IgD-negative memory B cell (primary cell): ENCODE data around the gene COG5. TPM values are rescaled to one million over a fixed set of nuclear protein-coding genes. Genes with fewer than 3 reads are reported as not detected.

Experiments
- H3K27ac Mint-ChIP-seq, 3 donors: one replicate each; pipeline ENCODE4 v1.8.0; 2020 to 2022; ENCODE audit warnings: mild to moderate bottlenecking in 3 of 3, mixed read lengths in 3 of 3, moderate library complexity in 1 of 3
- H3K27me3 Mint-ChIP-seq: one replicate; pipeline ENCODE4 v1.8.0; 2021; ENCODE audit warnings: mixed read lengths
- H3K36me3 Mint-ChIP-seq: one replicate; pipeline ENCODE4 v1.8.0; 2020; ENCODE audit warnings: mild to moderate bottlenecking, mixed read lengths
- H3K4me1 Mint-ChIP-seq, 3 donors: one replicate each; pipeline ENCODE4 v1.8.0; 2020 to 2022; ENCODE audit warnings: mixed read lengths in 3 of 3, mild to moderate bottlenecking in 1 of 3
- H3K4me3 Mint-ChIP-seq, 4 donors: one replicate each; pipeline ENCODE4 v1.8.0; 2020 to 2022; ENCODE audit warnings: mild to moderate bottlenecking in 4 of 4, mixed read lengths in 4 of 4, moderate library complexity in 3 of 4
- H3K9me3 Mint-ChIP-seq, 3 donors: one replicate each; pipeline ENCODE4 v1.8.0; 2020 to 2021; ENCODE audit warnings: mixed read lengths in 3 of 3, mild to moderate bottlenecking in 1 of 3
- polyA plus RNA-seq: library from polyadenylated mRNA; unstranded; fragments of 300-500 nt; fragmentation: Illumina TruSeq; gene quantifications from one replicate; pipeline ENCODE4 v1.2.3, GENCODE V29; 2021

Gene COG5
- polyA plus RNA-seq, 1 donor from 2014 or later, result 27.3 TPM

DNA sequence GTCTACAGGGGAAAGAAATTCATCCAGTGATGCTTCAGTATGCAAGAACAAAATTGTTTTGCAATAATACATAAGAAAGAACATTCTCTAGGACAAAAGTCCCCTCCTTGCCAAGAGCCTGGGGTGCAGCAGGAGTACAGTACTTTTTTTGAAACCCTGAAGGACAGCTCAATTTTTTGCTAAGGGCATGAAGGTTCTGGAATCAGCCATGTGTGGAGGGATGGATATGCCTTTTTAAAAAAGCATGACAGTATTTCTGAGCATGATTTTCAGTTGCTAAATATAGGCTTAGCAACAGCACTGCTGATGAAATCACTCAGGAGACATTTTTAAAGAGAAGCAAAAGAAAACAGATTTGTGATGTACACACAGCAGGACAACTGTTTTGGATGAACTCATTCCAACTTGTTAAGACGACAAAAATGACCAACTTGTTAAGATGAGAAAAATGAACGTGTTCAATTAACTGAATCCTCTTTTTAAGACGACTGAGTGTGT lies 355.6 kb downstream of the COG5 start:
- Mint-ChIP-seq H3K4me1 (no peaks in the 10 kb centered on the region), H3K36me3 (peaks cover 23% of the 10 kb centered on the region), H3K4me3 (no peak overlapping the region), H3K9me3 (no peaks in the 10 kb centered on the region), H3K27me3 (no peaks in the 10 kb centered on the region), H3K27ac (peak overlapping the region in 2 of 3 donors; percentile 44 to 73)

DNA sequence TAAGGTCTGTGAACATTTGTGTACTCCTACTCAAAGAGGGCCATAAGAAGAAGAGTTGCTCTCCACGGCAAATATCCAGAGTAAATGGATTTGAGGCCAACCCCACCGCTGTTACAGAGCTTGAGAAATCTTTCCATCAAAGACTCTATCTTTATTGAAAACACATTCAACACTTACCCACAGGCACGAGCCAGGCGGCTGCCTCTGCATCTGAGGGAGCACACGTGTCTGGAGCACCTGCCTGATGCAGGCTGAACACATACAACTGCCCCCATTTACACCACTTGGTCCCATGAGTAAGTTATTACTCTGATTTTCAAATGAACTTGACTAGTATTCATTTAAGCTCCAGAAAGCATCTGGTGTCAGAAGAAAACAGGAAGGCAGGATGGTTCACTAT lies 356.3 kb downstream of the COG5 start:
- Mint-ChIP-seq H3K36me3 (peaks cover 23% of the 10 kb centered on the region), H3K4me1 (no peaks in the 10 kb centered on the region), H3K27me3 (no peaks in the 10 kb centered on the region), H3K27ac (peak overlapping the region in 2 of 3 donors; percentile 44 to 73), H3K9me3 (no peaks in the 10 kb centered on the region), H3K4me3 (no peak overlapping the region)

DNA sequence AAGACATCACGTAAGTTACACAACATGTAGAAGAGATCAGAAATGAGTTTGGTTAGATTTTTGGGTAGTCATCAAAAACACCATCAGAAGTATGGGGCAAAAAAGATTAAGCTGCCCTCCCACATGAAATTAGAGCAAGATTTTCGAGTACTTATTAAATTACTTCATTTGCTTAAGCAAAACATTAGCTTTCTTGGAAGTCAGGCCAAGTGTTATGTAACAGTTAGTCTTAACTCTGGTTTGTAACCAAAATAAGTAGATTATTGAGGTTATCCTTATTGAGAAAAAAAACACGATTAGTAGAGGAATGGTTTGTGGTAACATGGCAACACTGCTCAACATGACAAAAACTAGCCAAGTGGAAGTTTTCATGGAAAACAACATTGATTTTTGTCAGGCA lies 357.0 kb downstream of the COG5 start:
- no peaks in the 10 kb centered on the region for H3K4me1 Mint-ChIP-seq

DNA sequence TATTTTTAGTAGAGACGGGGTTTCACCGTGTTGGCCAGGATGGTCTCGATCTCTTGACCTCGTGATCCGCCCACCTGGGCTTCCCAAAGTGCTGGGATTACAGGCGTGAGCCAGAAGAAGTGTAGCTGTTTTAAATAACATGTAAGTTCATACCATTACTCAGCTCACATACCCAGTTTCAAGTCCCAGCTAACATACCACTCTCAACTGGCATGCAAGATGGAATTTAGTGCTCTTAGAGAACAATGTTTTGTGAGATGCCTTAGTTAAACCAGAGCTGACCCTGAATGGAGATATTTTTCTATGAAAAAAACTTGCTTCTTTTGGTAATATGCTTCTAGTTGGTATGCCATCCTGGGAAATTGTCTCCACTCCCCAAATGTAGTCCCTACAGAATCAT lies 357.6 kb downstream of the COG5 start:
- H3K27me3 Mint-ChIP-seq, result no peaks in the 10 kb centered on the region
- H3K4me3 Mint-ChIP-seq, result no peak overlapping the region
- H3K27ac Mint-ChIP-seq, result no peak overlapping the region
- H3K36me3 Mint-ChIP-seq, result peaks cover 23% of the 10 kb centered on the region
- H3K9me3 Mint-ChIP-seq, result no peaks in the 10 kb centered on the region
- H3K4me1 Mint-ChIP-seq, result no peaks in the 10 kb centered on the region

More for the DNA sequence above, 357.0 kb downstream of the COG5 start:
- Mint-ChIP-seq H3K4me3 (no peak overlapping the region), H3K36me3 (peaks cover 23% of the 10 kb centered on the region), H3K9me3 (no peaks in the 10 kb centered on the region), H3K27ac (no peak overlapping the region), H3K27me3 (no peaks in the 10 kb centered on the region)

DNA sequence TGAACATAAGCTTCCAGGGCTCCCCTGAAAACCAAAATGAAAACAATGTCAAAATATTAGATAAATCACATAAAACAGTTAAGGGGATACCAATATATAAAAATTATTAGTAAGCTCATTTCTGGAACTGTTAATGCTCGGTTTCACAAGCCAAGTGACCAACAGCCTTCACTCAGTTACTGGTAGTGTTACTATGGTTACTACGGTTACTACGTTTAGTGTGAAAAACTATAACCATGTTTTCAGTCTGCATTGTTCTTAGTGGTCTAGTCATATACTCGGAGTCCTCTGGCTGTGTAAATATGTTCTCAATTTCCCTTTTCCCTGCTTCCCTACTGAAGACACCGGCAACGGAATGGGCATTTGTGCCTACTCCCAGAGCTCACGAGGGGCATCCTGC lies 360.1 kb downstream of the COG5 start:
- H3K27me3 Mint-ChIP-seq, result no peaks in the 10 kb centered on the region
- H3K4me1 Mint-ChIP-seq, result no peaks in the 10 kb centered on the region
- peak overlapping the region in 1 of 4 donors; percentile 61 for H3K4me3 Mint-ChIP-seq
- peaks cover 18% of the 10 kb centered on the region for H3K36me3 Mint-ChIP-seq
- H3K9me3 Mint-ChIP-seq, result no peaks in the 10 kb centered on the region
- no peak overlapping the region for H3K27ac Mint-ChIP-seq

DNA sequence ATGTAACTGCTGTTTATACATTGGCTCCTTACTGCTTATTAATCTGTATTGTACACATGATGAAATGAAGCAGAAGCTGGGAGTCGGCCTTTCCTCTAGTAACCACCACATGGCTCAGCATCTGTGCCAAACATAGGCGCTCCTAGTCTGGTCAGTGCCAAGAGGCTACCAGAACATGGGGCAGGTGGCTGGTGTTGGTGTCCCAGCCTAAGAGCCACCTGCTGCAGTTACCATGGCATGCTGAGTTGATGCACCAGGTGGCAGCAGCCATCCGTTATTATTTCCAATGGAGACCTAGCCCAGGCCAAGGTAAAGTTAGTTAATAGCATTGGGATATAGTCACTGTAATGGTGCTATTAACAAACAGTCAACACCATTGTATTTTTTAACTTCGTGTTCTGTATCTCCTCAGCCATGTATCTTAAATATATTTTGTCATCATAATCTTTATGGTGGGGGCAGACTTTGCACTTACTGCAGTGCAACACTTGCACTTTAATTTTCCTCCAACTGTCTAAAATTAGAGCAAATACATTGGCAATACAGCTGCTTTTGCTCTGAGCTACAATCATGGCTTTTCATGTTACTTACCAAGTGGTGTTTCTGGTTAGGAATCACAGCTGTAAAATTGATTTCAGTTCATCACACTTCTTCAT lies 361.8 kb downstream of the COG5 start:
- Mint-ChIP-seq H3K4me1 (peaks cover 0 to 2% (median 0%) of the 10 kb centered on the region in 3 donors), H3K36me3 (peaks cover 15% of the 10 kb centered on the region)

DNA sequence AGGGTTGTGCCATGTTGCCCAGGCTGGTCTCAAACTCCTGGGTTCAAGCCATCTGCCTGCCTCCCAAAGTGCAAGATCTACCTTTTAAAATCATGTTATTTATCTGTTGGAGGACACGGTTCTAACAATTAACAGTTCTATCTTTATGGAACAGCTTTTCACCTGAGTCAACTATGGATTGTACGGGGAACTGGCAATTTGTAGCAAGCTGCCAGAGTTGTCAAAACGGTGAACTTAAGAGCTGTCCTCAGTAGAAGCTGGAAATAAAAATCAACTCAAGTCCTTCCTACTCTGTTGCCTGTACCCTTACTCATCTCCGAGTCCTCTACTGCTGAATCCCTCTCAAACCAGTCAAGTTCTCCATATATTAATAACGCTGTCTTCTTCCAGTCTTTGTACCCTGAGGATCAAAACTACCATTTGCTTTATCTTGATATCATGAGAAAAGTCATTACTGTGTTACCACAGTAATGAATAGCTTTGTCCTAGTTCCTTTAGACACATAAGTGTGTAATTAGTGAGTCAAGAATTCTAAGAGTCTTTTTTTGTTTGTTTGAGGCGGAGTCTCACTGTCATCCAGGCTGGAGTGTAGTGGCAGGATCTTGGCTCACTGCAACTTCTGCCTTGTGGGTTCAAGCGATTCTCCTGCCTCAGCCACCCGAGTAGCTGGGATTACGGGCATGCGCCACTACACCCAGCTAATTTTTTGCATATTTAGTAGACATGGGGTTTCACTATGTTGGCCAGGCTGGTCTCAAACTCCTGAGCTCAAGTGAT lies 366.7 kb downstream of the COG5 start:
- Mint-ChIP-seq H3K9me3 (no peaks in the 10 kb centered on the region), H3K4me1 (peaks cover 0 to 8% (median 2%) of the 10 kb centered on the region in 3 donors), H3K36me3 (peaks cover 2% of the 10 kb centered on the region), H3K27ac (peak overlapping the region in 1 of 3 donors; percentile 47), H3K27me3 (no peaks in the 10 kb centered on the region), H3K4me3 (no peak overlapping the region)

More for the DNA sequence above, 361.8 kb downstream of the COG5 start:
- H3K27ac Mint-ChIP-seq, result peak overlapping the region in 1 of 3 donors; percentile 23
- no peaks in the 10 kb centered on the region for H3K9me3 Mint-ChIP-seq
- H3K4me3 Mint-ChIP-seq, result no peak overlapping the region
- no peaks in the 10 kb centered on the region for H3K27me3 Mint-ChIP-seq

DNA sequence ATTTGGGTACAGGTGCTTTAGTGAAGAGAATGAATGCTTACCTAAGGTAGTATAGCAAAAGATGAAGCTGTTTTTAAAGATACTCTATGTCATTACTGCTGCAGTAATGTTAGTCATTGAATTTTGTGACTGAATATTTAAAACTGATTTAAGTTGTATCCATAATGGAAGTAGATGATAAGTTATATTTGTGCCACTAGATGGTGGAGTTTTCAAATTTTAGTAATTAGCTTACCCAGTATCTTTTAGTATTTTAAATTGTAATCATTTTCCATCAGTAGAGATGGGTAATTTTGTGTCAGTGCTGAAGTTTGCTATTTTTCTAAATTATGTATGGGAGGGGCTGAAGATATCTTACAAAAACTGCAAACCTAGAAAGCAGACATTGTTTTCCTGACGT lies 369.7 kb downstream of the COG5 start:
- Mint-ChIP-seq H3K4me1 (peaks cover 2 to 8% (median 2%) of the 10 kb centered on the region in 3 donors), H3K36me3 (no peaks in the 10 kb centered on the region), H3K9me3 (no peaks in the 10 kb centered on the region), H3K4me3 (peak overlapping the region in 1 of 4 donors; percentile 20), H3K27me3 (no peaks in the 10 kb centered on the region), H3K27ac (peak overlapping the region in 1 of 3 donors; percentile 75)

DNA sequence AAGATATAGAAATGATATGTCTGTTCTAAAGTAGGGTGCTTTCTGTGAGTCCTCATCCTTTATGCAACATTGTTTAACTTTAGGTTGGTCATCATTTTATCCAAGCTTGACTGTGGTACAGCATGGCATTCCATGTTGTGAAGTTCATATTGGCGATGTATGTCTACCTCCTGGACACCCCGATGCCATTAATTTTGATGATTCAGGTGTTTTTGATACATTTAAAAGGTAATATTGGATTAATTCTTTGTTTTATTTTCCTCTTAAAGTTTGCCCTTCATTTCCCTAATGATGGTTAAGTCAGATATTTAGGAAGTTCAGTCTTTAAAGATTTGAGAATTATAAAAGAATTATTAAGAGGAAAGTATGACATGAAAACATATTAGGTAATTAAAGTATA lies 373.6 kb downstream of the COG5 start:
- peaks cover 0 to 12% (median 4%) of the 10 kb centered on the region in 3 donors for H3K4me1 Mint-ChIP-seq
- no peaks in the 10 kb centered on the region for H3K9me3 Mint-ChIP-seq
- H3K36me3 Mint-ChIP-seq, result peaks cover 5% of the 10 kb centered on the region
- H3K4me3 Mint-ChIP-seq, result no peak overlapping the region
- no peaks in the 10 kb centered on the region for H3K27me3 Mint-ChIP-seq
- no peak overlapping the region for H3K27ac Mint-ChIP-seq

DNA sequence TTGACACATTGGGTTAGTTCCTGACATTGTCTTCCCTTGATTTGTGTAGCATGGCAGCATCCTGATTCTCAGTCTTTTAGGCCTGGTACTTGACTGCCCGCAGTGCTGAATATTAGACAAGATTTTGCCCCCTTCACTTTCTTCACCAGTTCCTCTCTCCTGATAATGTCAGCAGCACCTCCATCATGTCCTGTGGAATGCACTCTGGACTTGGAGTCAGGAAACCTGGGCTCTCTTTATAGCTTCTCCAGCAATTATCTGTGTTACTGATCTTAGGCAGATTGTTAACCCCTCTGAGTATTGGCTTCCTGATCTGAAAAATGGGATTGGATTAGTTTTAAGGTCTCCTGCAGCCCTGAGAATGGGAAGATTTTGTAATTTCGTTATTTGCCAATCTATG lies 375.9 kb downstream of the COG5 start:
- peaks cover 4 to 6% (median 5%) of the 10 kb centered on the region in 3 donors for H3K4me1 Mint-ChIP-seq
- H3K4me3 Mint-ChIP-seq, result no peak overlapping the region
- peak overlapping the region in 1 of 3 donors; percentile 31 for H3K27ac Mint-ChIP-seq
- no peaks in the 10 kb centered on the region for H3K27me3 Mint-ChIP-seq
- H3K9me3 Mint-ChIP-seq, result no peaks in the 10 kb centered on the region
- peaks cover 5% of the 10 kb centered on the region for H3K36me3 Mint-ChIP-seq

DNA sequence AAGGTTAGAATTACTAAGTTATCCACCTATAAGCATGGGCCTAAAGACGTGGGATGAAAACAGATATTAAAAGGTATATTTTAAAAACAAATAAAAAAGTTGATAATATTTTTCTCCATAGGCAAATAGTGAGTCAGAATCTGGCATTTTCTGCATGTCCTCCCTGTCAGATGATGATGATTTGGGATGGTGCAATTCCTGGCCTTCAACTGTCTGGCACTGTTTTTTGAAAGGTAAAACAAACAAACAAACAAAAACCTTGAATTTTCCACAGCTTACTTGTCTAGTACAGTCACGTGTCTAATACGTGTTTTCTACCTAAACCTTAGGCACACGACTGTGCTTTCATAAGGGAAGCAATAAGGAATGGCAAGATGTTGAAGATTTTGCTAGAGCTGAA lies 377.5 kb downstream of the COG5 start:
- Mint-ChIP-seq H3K4me3 (no peak overlapping the region), H3K27ac (no peak overlapping the region), H3K9me3 (no peaks in the 10 kb centered on the region), H3K36me3 (peaks cover 5% of the 10 kb centered on the region), H3K4me1 (peaks cover 4 to 6% (median 6%) of the 10 kb centered on the region in 3 donors), H3K27me3 (no peaks in the 10 kb centered on the region)

DNA sequence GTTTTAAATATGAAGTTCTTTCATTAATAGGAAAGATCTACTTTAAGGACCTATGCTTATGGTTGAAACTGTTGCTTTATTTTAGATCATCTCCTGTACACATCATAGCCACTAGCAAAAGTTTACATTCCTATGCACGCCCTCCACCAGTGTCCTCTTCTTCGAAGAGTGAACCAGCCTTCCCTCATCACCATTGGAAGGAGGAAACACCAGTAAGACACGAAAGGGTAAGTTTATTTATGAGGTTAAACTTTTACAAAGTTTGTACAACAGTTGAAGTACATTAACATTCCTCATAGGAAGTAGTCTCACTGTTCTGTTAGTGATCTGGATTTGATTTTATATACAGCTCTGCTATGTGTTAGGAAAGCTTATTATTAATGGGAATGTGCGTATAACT lies 378.0 kb downstream of the COG5 start:
- no peak overlapping the region for H3K27ac Mint-ChIP-seq
- H3K27me3 Mint-ChIP-seq, result no peaks in the 10 kb centered on the region
- H3K4me3 Mint-ChIP-seq, result no peak overlapping the region
- peaks cover 5% of the 10 kb centered on the region for H3K36me3 Mint-ChIP-seq
- H3K9me3 Mint-ChIP-seq, result no peaks in the 10 kb centered on the region
- peaks cover 4 to 9% (median 6%) of the 10 kb centered on the region in 3 donors for H3K4me1 Mint-ChIP-seq

DNA sequence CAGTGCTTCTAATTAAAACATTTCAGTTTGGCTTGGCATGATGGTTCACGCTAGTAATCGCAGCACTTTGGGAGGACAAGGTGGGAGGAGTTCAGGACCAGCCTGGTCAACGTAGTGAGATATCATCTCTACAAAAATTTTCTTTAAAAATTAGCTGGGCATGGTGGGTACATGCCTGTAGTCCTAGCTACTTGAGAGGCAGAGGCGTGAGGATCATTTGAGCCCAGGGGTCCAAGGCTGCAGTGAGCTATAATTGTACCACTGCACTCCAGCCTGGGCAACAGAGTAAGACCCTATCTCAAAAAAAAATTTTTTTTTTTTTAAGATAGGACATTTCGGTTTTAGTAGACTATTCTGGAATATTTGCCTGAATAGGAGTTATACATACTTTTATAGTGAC lies 382.5 kb downstream of the COG5 start:
- Mint-ChIP-seq H3K4me1 (peaks cover 10 to 26% (median 16%) of the 10 kb centered on the region in 3 donors), H3K9me3 (no peaks in the 10 kb centered on the region), H3K27me3 (no peaks in the 10 kb centered on the region), H3K27ac (no peak overlapping the region), H3K4me3 (no peak overlapping the region), H3K36me3 (peaks cover 2% of the 10 kb centered on the region)

DNA sequence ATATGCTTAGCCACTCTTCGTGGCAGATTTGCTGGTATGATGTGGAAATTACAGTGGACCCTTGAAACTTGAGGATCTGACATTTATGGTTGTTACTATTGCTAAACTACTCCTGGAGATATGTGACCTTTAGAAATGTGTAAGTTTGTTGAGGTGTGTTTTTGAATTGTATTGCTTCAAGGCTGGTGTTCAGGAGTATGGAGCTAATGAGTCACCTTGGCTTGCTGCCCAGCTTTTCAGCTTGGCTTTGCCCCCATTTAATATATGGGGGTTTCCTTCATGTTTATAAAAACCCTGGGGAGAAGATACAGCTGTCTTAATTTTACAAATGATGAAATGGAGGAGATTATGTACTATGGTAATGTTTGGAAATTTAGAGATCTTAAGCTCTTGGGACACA lies 383.3 kb downstream of the COG5 start:
- Mint-ChIP-seq H3K4me1 (peaks cover 10 to 26% (median 16%) of the 10 kb centered on the region in 3 donors), H3K4me3 (no peak overlapping the region)

DNA sequence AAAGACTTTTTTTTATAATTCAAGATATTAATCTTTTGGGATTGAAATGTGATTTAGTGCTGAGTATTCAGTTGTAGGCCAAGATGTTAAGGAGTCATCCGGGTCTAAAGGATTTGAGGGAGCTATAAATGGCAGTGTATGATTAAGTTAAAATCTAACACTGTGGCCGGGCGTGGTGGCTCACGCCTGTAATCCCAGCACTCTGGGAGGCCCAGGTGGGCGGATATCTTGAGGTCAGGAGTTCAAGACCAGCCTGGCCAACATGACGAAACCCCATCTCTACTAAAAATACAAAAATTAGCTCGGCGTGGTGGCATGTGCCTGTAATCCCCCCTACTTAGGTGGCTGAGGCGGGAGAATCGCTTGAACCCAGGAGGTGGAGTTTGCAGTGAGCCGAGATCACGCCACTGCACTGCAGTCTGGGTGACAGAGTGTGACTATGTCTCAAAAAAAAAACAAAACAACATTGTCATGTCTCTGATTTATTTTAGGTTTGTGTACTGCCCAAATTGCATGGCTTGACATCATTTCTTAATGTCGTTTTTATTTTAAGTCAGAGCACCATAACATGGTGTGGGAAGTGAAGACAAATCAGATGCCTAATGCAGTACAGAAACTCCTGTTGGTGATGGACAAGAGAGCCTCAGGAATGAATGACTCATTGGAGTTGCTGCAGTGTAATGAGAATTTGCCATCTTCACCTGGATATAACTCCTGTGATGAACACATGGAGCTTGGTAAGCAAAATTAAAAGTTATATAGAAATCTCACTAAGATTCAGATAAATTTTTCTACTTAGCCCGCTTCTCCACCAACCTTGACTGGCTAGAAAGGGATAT lies 384.2 kb downstream of the COG5 start:
- Mint-ChIP-seq H3K4me3 (no peak overlapping the region), H3K9me3 (no peaks in the 10 kb centered on the region), H3K4me1 (peaks cover 15 to 29% (median 25%) of the 10 kb centered on the region in 3 donors), H3K27me3 (no peaks in the 10 kb centered on the region), H3K27ac (no peak overlapping the region), H3K36me3 (peaks cover 2% of the 10 kb centered on the region)

More for the DNA sequence above, 383.3 kb downstream of the COG5 start:
- Mint-ChIP-seq H3K27ac (peak overlapping the region in 1 of 3 donors; percentile 26), H3K36me3 (peaks cover 2% of the 10 kb centered on the region), H3K9me3 (no peaks in the 10 kb centered on the region), H3K27me3 (no peaks in the 10 kb centered on the region)
